Measurements from ENCODE around the gene KRT10. TPM values are rescaled to one million over a fixed set of nuclear protein-coding genes. Genes with fewer than 3 reads are reported as not detected.
"Not testable (repeated sequence)": the region's sequence is repeated elsewhere in the genome, so short reads cannot be mapped to it uniquely, and the experiment has no call there.

Gene KRT10
- 10 to 100 TPM; 59.1 to 59.3 TPM for total RNA-seq

DNA sequence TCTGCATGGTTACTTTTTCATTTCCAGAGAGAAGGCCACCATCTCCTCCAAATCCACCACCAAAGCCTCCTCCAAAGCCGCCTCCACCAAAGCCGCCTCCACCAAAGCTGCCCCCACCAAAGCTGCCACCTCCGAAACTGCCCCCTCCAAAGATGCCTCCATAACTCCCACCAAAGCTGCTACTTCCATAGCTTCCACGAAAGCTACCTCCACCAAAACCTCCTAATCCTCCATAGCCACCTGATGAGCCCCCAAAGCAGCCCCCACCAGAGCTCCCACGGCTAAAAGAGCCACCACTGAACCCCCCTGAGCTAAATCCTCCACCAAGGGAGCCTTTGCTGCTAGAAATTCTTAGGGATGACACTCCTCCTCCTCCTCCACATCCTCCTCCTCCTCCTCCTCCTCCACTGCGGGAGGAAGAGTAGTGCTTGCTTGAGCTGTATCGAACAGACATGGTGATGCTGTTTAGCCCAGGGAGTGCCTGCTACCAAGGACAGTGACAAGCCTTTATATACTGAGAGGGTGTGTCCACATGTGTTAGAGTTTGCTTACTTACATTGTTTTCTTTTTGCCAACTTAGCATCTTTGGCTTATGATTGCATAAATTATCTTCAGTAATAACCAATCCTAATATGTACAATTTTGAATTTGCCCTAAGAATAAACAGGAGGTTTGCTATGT is at the start of gene KRT10:
Gene KRT10, minus strand, starts transcription at position 483 of the 681 bp plus-strand sequence. Its CDS starts 29 bp downstream, at position 454.
- Mint-ChIP-seq H3K4me3 (no peak within 1 kb of the TSS), H3K4me1 (ENCODE audit: low read depth) (peaks cover 45% of the 10 kb centered on the region)

DNA sequence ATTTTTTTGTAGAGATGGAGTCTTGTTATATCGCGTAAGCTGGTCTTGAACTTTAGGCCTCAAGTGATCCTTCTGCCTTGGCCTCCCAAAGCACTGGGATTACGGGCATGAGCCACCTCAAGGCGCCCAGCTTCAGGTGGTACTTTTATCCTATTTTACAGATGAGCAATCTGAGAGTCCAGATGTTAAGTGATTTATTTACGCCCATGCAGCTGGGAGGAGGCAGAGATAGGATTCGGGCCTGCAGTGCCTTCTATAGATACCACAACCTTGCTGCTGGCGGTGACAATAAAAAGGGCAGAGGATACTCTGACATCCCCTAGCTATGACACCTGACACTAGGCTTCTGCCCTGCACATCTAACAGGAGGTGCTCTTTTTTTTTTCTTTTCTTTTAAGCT is 48.9 kb upstream of the KRT10 start:
- DNase-seq, result no peak
- Mint-ChIP-seq H3K36me3 (ENCODE audit: insufficient read depth in 2 of 2) (no peaks in the 10 kb centered on the region), H3K4me1 (ENCODE audit: low read depth) (no peaks in the 10 kb centered on the region), H3K4me3 (no peak overlapping the region), H3K27ac (no peak overlapping the region), H3K27me3 (ENCODE audit: low read depth) (peaks cover 30% of the 10 kb centered on the region), H3K9me3 (no peaks in the 10 kb centered on the region)
- no peak for ATAC-seq (replicated peaks in 1 of 2)

More for the DNA sequence above, at the start of gene KRT10:
- H3K27me3 Mint-ChIP-seq (ENCODE audit: low read depth), result no peaks in the 10 kb centered on the region
- H3K36me3 Mint-ChIP-seq (ENCODE audit: insufficient read depth in 2 of 2), result peaks cover 8 to 16% of the 10 kb centered on the region in 2 donors
- no peak for ATAC-seq (replicated peaks in 1 of 2)
- no peak within 1 kb of the TSS for H3K27ac Mint-ChIP-seq
- no peak for DNase-seq
- peaks cover 0 to 2% of the 10 kb centered on the region in 2 donors for H3K9me3 Mint-ChIP-seq

DNA sequence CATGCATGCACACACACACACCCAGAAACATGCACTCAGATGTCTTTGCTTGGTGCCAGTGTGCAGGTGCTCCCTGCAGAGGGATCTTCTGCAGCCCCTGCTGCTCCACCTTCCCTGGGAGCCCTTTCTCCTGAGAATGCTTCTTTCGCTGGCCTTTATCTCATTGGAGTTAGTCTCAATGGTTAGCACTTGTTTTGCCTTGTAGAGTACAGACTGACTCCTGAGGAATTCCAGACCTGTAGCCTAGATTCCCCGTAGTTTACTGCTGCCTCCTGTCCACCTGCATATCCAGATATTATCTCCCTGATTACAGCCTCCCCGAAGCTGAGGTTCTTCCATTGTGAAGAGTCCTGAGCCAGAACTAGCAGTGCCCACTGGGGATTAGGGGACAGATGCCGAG is 47.7 kb upstream of the KRT10 start:
- DNase-seq (no peak), ATAC-seq (replicated peaks in 1 of 2) (no peak)
- Mint-ChIP-seq H3K27me3 (ENCODE audit: low read depth) (peaks cover 26% of the 10 kb centered on the region), H3K9me3 (no peaks in the 10 kb centered on the region), H3K4me3 (no peak overlapping the region), H3K4me1 (ENCODE audit: low read depth) (no peaks in the 10 kb centered on the region), H3K36me3 (ENCODE audit: insufficient read depth in 2 of 2) (no peaks in the 10 kb centered on the region), H3K27ac (no peak overlapping the region)

DNA sequence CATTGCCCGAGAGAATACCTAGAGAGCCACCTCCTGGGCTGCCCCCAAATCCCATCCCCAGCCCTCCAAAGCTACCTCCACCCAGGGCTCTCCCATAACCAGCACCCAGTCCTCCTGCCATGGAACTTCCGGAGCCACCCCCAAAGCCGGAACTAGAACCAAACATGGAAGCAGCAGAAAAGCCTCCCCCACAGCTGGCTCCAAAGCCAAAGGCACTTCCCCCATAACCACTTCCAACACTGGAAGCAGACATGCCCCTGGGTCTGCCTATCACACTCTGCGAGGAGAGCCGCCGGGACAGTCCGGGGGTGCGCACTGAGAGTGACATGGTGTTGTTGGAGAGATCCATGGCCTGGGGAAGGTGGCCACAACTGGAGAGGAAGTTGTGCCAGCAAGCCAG is 44.4 kb upstream of the KRT10 start, which contains the start of gene KRT12:
Gene KRT12, minus strand, starts transcription at position 386 of the 400 bp plus-strand sequence. Its CDS starts 37 bp downstream, at position 349.
- H3K9me3 Mint-ChIP-seq, result no peaks in the 10 kb centered on the region
- ATAC-seq (replicated peaks in 1 of 2), result no peak
- no peak within 1 kb of the TSS for H3K4me3 Mint-ChIP-seq

DNA sequence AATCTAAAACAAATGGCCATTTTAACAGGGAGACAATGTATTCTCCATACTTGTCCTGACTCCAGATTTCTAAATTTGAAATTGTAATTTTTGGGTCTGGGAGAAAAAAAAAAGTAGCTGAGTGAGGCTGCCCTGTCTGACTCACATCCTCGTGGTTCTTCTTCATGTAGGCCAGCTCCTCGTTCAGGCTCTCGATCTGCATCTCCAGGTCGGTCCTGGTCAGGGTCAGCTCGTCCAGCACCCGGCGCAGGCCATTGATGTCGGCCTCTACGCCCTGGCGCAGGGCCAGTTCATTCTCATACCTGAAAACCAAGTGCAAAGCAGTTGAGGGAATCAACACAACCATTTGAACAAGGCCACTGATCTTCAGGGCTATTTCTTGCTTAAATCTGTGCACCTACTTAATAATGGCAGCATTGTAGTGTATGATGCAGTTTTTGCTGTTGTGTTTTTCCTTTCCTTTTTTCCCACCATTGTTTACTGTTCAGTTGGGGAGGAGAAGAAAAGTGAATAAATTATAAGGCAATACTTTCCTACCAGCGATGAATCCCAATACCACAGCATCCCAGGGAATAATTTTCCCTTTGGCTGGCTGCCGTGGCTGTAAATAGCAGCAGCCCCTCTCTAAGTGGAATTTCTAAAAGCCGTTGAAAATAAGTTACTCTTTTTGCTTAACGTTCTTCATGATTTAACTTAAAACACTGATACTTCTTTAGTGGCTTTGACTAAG is 42.4 kb upstream of the KRT10 start:
- DNase-seq, result no peak
- Mint-ChIP-seq H3K4me3 (no peak overlapping the region), H3K27ac (no peak overlapping the region), H3K27me3 (ENCODE audit: low read depth) (peaks cover 9% of the 10 kb centered on the region), H3K36me3 (ENCODE audit: insufficient read depth in 2 of 2) (no peaks in the 10 kb centered on the region), H3K4me1 (ENCODE audit: low read depth) (no peaks in the 10 kb centered on the region), H3K9me3 (no peaks in the 10 kb centered on the region)
- no peak for ATAC-seq (replicated peaks in 1 of 2)

More for the DNA sequence above, 44.4 kb upstream of the KRT10 start, which contains the start of gene KRT12:
- Mint-ChIP-seq H3K27ac (no peak within 1 kb of the TSS), H3K36me3 (ENCODE audit: insufficient read depth in 2 of 2) (no peaks in the 10 kb centered on the region), H3K4me1 (ENCODE audit: low read depth) (no peaks in the 10 kb centered on the region), H3K27me3 (ENCODE audit: low read depth) (peaks cover 9% of the 10 kb centered on the region)
- no peak for DNase-seq

DNA sequence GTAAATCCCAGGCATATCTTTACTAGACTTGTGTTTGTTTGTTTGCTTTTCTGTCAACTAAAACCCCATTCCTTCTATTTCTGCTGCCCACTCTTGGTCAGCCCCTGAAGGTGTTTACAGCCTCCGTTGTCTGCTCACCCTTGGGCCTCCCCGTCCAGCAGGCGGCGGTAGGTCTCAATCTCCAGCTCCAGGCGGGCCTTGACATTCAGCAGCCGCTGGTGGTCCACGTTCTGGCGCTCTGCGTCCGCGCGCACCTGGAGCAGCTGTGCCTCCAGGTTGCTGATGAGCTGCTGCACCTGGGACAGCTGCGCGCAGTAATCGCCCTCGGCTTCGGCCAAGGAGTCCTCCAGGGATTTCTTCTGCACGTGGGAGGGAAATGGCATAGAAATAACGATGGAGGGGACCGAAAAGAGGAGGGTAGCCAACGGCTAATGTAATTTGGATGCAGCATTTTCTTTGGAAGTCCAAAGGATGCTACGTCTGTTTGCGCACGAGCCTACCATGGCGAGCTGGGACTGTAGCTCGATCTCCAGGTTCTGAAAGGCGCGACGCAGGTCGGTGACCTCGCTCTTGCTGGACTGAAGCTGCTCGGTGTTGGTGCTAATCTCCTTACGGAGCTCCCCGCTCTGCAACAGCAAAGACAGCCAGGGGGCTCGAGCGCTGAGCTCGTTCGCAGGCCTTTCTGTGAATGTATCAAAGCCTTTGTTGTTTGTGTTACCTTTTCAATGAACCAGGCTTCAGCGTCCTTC is 40.7 kb upstream of the KRT10 start:
- ATAC-seq (replicated peaks in 1 of 2), result no peak
- no peaks in the 10 kb centered on the region for H3K4me1 Mint-ChIP-seq (ENCODE audit: low read depth)
- H3K27me3 Mint-ChIP-seq (ENCODE audit: low read depth), result peaks cover 9% of the 10 kb centered on the region
- no peak overlapping the region for H3K27ac Mint-ChIP-seq
- H3K4me3 Mint-ChIP-seq, result no peak overlapping the region
- no peaks in the 10 kb centered on the region for H3K36me3 Mint-ChIP-seq (ENCODE audit: insufficient read depth in 2 of 2)
- H3K9me3 Mint-ChIP-seq, result no peaks in the 10 kb centered on the region
- DNase-seq, result peak; percentile 16 to 35

DNA sequence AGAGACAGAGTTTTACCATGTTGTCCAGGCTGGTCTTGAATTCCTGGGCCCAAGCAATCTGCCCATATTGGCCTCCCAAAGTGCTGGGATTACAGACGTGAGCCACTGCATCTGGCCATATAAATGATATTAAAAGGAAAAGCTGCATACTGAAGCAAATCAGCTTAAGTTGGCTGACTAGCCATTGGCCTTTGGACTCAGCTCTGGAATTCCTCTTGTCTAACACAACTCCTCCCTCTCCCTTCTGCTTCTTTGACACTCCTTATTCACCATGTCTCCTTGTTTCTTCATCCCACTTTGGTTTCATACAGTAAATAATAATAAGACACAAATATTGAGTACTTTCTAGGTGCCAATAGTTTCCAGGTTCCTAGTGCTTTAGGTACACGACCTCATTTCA is 37.1 kb upstream of the KRT10 start:
- Mint-ChIP-seq H3K4me3 (no peak overlapping the region), H3K27ac (no peak overlapping the region), H3K9me3 (no peaks in the 10 kb centered on the region), H3K36me3 (ENCODE audit: insufficient read depth in 2 of 2) (no peaks in the 10 kb centered on the region), H3K27me3 (ENCODE audit: low read depth) (no peaks in the 10 kb centered on the region), H3K4me1 (ENCODE audit: low read depth) (no peaks in the 10 kb centered on the region)
- ATAC-seq (replicated peaks in 1 of 2) (no peak), DNase-seq (no peak)

DNA sequence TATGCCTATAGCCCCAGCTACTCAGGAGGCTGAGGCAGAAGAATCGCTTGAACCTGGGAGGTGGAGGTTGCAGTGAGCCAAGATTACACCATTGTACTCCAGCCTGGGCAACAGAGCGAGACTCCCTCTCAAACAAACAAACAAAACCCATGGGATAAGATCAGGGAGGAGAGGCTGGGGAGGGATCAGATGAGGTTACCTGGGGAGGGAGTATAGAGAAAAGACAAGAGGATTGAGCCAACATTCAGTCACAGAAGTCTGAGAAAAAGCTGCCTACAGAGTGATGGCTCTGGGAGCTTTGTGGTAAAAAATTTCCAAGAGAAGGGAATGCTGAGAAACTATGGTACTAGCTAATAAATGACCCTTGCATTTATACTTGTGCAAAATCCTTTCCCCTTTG is 36.3 kb upstream of the KRT10 start:
- H3K4me1 Mint-ChIP-seq (ENCODE audit: low read depth); H3K36me3 Mint-ChIP-seq (ENCODE audit: insufficient read depth in 2 of 2); H3K27ac Mint-ChIP-seq; ATAC-seq (replicated peaks in 1 of 2); H3K9me3 Mint-ChIP-seq; DNase-seq; H3K4me3 Mint-ChIP-seq; H3K27me3 Mint-ChIP-seq (ENCODE audit: low read depth): not testable (repeated sequence)

DNA sequence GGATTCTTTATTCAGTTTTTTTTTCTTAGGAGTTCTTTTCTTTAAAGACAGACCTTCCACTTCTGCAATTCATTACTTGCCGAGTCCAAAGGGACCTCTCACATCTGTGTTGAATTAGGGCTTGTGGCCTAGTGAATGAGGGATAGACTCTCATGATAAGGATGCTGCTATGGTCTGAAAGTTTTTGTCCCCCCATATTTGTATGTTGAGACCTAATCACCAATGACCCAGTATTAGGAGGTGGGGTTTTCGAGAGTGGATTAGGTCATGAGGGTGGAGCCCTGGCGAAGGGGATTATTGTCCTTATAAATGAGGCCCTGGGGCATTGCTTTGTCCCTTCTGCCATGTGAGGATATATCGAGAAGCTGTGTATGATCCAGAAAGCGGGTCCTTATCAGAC is 35.1 kb upstream of the KRT10 start:
- no peak overlapping the region for H3K4me3 Mint-ChIP-seq
- H3K9me3 Mint-ChIP-seq, result no peaks in the 10 kb centered on the region
- peaks cover 6% of the 10 kb centered on the region for H3K4me1 Mint-ChIP-seq (ENCODE audit: low read depth)
- H3K27me3 Mint-ChIP-seq (ENCODE audit: low read depth), result peaks cover 14% of the 10 kb centered on the region
- no peak overlapping the region for H3K27ac Mint-ChIP-seq
- H3K36me3 Mint-ChIP-seq (ENCODE audit: insufficient read depth in 2 of 2), result no peaks in the 10 kb centered on the region
- DNase-seq (no peak), ATAC-seq (replicated peaks in 1 of 2) (no peak)

DNA sequence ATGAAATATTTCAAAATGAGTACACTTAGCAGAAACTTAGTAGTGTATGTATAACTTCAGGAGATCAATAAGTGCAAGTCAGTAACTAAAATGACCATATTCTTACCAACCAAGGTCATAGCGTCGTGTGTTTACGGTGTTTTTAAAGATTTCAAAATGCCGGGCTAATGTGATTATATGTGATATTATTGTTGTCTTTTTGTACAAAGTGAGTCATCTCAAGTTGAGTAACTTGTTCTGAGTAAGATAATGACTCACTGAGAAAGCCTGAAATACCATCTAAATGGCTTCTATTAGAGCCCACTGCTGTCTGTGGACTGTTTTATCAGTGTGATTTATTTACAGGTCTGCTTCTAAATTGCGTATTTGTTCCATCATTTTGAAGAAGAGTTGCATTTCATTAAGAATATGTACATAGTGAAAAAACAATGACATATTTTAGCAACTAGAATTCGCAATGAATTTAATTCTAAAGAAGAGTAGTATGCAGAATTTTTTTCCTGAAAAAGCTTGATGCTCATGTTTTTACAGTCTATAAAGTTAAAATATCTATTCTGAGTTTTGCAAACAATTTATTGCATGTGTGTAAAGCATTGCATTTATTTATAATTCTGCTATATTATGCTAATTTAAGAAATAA is 31.9 kb upstream of the KRT10 start:
- Mint-ChIP-seq H3K27ac (no peak overlapping the region), H3K27me3 (ENCODE audit: low read depth) (peaks cover 17% of the 10 kb centered on the region), H3K4me1 (ENCODE audit: low read depth) (peaks cover 6% of the 10 kb centered on the region), H3K36me3 (ENCODE audit: insufficient read depth in 2 of 2) (no peaks in the 10 kb centered on the region), H3K9me3 (no peaks in the 10 kb centered on the region), H3K4me3 (no peak overlapping the region)
- ATAC-seq (replicated peaks in 1 of 2) (peak in 1 of 2 donors; percentile 41), DNase-seq (no peak)

DNA sequence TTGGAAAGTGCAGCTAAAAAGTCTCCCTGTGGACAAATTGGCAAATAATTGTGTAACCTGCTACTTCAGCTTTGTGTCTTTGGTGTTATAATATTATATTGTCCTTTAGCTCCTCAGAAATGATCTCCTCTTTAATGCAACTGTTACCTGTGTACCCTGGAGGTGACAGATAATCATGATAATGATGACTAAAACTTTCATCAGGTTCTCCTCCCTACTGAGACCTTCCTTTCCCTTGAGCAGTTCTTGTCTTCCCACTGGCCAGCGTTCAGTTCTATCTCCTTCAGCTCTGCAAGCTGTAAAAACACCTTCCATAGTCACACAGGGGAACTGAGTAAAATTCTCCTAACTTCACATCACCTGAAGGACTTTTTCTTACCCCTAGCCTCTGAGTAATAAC is 29.9 kb upstream of the KRT10 start:
- ATAC-seq (replicated peaks in 1 of 2) (no peak), DNase-seq (no peak)
- Mint-ChIP-seq H3K9me3 (no peaks in the 10 kb centered on the region), H3K4me3 (no peak overlapping the region), H3K4me1 (ENCODE audit: low read depth) (peaks cover 6% of the 10 kb centered on the region), H3K36me3 (ENCODE audit: insufficient read depth in 2 of 2) (no peaks in the 10 kb centered on the region), H3K27me3 (ENCODE audit: low read depth) (peaks cover 17% of the 10 kb centered on the region), H3K27ac (no peak overlapping the region)

DNA sequence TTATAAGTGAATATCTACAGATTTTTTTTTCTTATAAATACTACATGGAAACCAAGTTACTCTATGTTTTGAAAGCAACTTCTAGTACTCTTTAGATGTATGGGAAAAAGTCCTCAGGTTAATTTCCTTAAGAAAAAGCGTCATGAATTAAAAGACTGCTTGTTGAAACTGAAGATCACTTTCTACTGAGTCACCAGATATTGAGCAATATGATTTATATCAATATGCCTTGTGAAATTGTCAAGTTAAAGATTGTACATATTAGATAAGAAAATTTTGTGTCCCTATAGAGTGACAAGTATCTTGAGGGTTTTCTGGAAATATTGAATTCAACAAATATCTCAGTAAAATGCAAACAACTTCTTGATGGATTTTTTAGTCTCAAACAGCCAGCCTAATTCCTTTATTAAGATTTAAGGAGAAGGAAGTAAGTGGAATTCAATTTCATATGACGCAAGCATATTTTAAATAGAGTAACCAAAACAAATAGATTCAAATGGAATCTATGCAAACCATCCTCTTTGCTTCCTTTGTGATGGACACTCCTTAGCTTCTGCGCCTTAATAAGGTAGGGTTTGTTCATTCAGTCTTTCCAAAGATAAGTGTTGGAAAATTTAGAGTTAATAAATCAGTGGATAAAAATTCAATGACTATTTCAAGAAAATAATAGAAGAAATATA is 28.0 kb upstream of the KRT10 start:
- H3K4me1 Mint-ChIP-seq (ENCODE audit: low read depth), result peaks cover 6% of the 10 kb centered on the region

More for the DNA sequence above, 28.0 kb upstream of the KRT10 start:
- Mint-ChIP-seq H3K4me3 (no peak overlapping the region), H3K27me3 (ENCODE audit: low read depth) (peaks cover 25% of the 10 kb centered on the region), H3K9me3 (no peaks in the 10 kb centered on the region), H3K36me3 (ENCODE audit: insufficient read depth in 2 of 2) (no peaks in the 10 kb centered on the region), H3K27ac (no peak overlapping the region)
- DNase-seq, result no peak
- ATAC-seq (replicated peaks in 1 of 2), result no peak
